Transverse colon (tissue), 4 donors: Measurements from ENCODE around the gene ST8SIA1.

ENCODE experiments used
- CTCF ChIP-seq, 5 experiments: fragments of 200-600 bp in 3 of 5; fragments of 450-650 bp in 2 of 5; sonication (generic) in 3 of 5; IDR thresholded peaks; 1 replicate in 2 of 5; 2 replicates in 3 of 5; pipeline ENCODE4 v1.5.1; 2016 to 2017; ENCODE audit warnings: antibody characterized with exemption in 5 of 5, inconsistent platforms in 3 of 5, mild to moderate bottlenecking in 2 of 5, moderate library complexity in 1 of 5
- POLR2AphosphoS5 ChIP-seq, 3 donors: sonication (generic); formaldehyde crosslinking; IDR thresholded peaks; one replicate each; pipeline ENCODE4 v1.6.1; 2016; ENCODE audit warnings: antibody characterized with exemption in 3 of 3

- TF ChIP-seq CTCF (IDR thresholded peaks at IDR 0.05) (no peak), POLR2AphosphoS5 (IDR thresholded peaks at IDR 0.05) (no peak)
Observed at GRCh38 chr12:22329621-22330020, 4.9 kb downstream of the ST8SIA1 start.
